Activated T-cell treated with anti-CD3 and anti-CD28 coated beads for 4 hours (primary cell): ENCODE measurements around the gene GABPB2.
A peak's percentile ranks its signal among the peaks of the same experiment; 100 is the strongest.

Source experiments
- DNase-seq: peaks from one replicate; pipeline ENCODE4 v3.0.0-alpha.2; 2020

Gene GABPB2

DNA sequence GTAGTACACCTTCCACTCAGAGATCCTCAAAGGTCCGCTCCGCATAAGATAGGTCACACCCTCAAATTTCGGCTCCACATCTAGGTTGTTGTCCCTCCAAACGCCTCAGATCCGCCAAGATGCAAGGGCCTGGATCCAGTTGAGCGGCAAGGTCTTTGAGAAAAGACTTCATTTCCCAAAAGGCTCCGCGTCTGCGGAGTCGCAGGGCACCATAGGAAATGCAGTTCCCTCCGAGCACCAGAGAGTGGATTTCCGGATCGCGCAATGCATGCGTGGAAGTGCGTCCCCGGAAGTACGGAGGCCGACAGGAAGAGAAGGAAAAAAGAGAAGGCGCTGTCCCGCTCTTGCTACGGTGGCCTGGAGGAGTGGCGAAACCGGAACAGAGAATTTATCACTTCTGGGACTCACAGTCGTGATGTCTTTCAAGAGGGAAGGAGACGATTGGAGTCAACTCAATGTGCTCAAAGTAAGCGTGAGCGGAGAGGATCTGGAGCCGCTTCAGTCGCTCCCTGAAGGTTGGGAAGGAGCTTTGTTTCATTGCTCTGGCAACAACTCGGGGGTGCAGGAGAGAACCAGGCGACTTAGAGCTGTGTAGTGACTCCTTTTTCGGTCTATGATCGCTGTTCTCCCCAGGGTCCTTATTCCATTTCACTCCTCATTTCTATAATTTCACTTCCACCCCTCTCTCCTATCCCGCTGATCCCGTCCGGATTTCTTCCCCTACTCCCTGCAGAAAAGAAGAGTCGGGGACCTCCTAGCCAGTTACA, 95.4 kb downstream of the GABPB2 start, which contains the start of the genes LYSMD1 and SCNM1:
TSS of gene LYSMD1 (minus strand) at position 165 of the 767 bp plus-strand sequence. CDS start 644 bp downstream, outside the sequence.
TSS of gene SCNM1 (plus strand) at position 407 of the 767 bp plus-strand sequence. CDS start at position 416, 9 bp downstream.
- peak; percentile 91 for DNase-seq

DNA sequence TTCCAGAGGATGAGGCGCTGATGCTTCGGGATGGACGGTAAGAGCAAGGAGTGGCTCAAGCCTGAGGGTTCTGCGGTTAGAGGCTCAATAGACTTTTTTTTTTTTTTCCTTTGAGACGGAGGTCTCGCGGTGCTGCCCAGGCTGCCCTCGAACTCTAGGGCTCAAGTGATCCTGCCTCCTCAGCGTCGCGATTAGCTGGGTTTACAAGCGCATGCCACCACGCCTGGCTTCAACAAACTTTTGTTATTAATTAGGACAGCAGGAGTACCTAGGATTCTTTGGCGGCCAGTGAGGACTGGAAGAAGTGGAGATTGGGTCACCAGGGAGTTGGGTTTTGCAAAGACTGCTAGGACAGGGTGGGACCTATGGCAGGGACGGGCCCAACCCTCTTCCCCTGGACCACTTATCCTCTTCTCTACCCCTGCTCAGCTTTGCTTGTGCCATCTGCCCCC, 96.0 kb downstream of the GABPB2 start:
- DNase-seq, result no peak

DNA sequence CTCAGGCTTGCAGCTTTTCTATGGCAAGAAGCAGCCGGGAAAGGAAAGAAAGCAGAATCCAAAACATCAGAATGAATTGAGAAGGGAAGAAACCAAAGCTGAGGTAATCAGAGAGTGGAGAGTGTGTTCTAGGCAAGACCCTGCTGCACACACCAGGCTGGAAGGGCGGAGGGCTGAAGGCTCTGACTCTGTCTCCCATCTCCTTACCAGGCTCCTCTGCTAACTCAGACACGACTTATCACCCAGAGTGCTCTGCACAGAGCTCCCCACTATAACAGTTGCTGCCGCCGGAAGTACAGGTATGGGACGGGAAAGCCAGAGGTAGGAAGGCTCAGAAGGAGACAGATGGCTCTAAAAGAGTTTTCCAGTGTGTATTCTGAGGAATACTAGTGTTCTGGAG, 96.6 kb downstream of the GABPB2 start:
- no peak for DNase-seq

DNA sequence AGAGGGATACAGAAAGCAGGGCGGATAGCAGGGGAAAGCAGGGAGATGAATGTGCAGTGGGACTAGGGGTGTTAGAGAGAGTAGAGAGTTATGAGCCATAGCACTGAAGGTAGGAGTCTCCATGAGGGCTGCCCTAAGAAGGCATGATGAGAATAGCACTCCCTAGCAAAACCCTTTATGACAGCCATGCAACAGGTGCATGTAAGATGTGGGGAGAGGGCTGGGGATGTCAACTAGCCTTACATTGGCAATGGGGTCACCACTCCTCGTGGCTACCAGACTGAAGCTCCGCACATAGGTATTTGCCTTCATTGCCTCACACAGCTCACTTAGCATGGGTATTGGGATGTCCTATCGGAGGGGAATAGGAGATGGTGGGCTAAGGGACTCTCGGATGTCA, 100.6 kb downstream of the GABPB2 start:
- DNase-seq, result no peak
